ENCODE data around the gene GSE1. TPM values are rescaled to one million over a fixed set of nuclear protein-coding genes. Genes with fewer than 3 reads are reported as not detected.

GSE1 gene
- total RNA-seq, 2 experiments from 2014 or later, result 15.3 to 16.0 TPM

DNA sequence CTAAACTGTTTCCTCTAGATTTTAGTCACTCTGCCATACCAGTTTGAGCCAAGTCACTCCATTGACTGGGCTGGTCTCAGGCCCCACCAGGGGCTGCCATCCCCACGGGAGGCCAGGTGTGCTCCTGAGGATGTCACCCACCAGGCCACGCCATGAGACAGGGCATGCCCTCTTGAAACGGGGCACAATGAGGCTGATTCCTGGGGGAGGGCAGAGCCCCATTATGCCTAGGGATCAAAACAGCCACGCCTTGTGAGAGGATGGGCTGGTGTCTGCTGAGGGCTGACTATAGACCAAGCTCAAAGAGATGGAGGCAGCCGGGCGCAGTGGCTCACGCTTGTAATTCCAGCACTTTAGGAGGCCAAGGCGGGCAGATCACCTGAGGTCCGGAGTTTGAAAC lies 54.1 kb downstream of the GSE1 start:
- H3K27me3 Mint-ChIP-seq, result no peaks in the 10 kb centered on the region
- POLR2A ChIA-PET, result interaction anchor here (1.2 kb wide), 1 partner anchor 22 kb away, joined by 3 read pairs; the partner anchor contains the start of gene GINS2
- H3K27ac Mint-ChIP-seq, result no peak overlapping the region
- H3K9me3 Mint-ChIP-seq, result no peaks in the 10 kb centered on the region
- H3K4me3 Mint-ChIP-seq, result no peak overlapping the region
- CTCF ChIA-PET, result interaction anchor here (1.3 kb wide), 1 partner anchor 8 kb away, joined by 3 read pairs; no protein-coding TSS in a partner anchor
- intact Hi-C loops (cut with micrococcal nuclease), result no loop called here
- H3K4me1 Mint-ChIP-seq (ENCODE audit: low read depth), result no peaks in the 10 kb centered on the region
- DNase-seq, result no peak
- H3K36me3 Mint-ChIP-seq, result peaks cover 32% of the 10 kb centered on the region

DNA sequence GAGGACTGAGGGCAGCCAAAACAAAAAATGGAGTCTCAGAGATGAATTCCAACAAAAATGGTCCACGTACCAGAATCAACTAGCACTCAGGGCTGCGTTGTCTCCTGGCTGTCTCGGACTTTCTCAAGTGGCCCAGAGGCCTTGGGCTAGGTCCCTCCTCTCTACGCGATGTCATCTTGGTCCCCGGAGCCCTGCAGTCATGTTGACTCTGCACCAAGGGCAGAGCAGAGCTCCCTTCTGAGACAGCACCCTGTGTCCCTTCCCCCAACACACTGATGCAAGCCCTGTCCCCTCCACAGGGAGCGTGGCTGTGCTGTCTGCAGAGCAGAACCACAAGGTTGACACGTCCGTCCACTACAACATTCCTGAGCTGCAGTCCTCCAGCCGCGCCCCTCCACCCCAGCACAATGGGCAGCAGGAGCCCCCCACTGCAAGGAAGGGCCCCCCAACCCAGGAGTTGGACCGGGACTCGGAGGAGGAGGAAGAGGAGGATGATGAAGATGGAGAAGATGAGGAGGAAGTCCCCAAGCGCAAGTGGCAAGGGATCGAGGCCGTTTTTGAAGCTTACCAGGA lies 54.8 kb downstream of the GSE1 start:
- CTCF ChIA-PET, result interaction anchor here (1.3 kb wide), 1 partner anchor 8 kb away, joined by 3 read pairs; no protein-coding TSS in a partner anchor
- H3K27ac Mint-ChIP-seq, result no peak overlapping the region
- no peaks in the 10 kb centered on the region for H3K27me3 Mint-ChIP-seq
- no peaks in the 10 kb centered on the region for H3K9me3 Mint-ChIP-seq
- H3K36me3 Mint-ChIP-seq, result peaks cover 35% of the 10 kb centered on the region
- POLR2A ChIA-PET, result interaction anchor here (1.2 kb wide), 1 partner anchor 21 kb away, joined by 3 read pairs; the partner anchor contains the start of gene GINS2
- no peak overlapping the region for H3K4me3 Mint-ChIP-seq
- intact Hi-C loops (cut with micrococcal nuclease), result no loop called here
- H3K4me1 Mint-ChIP-seq (ENCODE audit: low read depth), result no peaks in the 10 kb centered on the region
- no peak for DNase-seq

DNA sequence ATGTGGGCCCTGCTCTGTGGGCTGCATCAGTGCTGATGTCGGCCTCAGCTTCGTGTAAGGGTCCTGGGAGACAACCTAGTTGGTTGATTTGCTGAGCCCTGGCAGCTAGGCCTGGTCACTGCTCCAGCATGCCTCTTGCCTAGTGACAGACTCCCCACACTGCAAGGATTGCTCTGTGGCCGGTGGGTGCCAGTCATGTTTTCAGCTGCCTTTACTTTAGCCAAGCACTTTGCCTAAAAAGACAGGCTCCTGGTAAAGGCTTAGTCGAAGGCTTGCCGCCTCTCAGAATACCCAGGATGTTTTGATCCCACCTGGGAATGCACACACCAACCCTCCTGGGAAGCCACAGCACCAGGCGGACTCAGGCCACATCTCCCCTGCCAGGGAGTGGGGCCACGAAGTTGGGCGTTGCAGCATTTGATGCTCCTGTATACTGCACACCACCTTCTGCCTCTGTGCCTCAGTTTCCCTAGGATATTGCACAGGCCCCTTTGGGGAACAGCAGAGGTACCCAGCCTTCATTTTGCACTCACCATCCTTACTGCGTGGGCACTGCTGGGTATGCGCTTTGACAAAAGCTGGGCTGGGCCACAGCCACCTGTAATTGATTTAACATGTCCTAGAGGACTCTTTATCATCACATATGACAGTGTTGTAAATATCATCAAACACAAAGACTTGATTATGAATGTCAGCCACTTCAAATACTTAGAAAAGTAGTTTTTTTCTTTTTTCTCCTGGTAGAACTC lies 55.7 kb downstream of the GSE1 start:
- no peaks in the 10 kb centered on the region for H3K9me3 Mint-ChIP-seq
- no peak overlapping the region for H3K4me3 Mint-ChIP-seq
- peaks cover 32% of the 10 kb centered on the region for H3K36me3 Mint-ChIP-seq
- DNase-seq, result no peak
- no peak overlapping the region for H3K27ac Mint-ChIP-seq
- intact Hi-C loops (cut with micrococcal nuclease), result no loop called here
- ChIA-PET CTCF (interaction anchor here (0.6 to 1.3 kb wide), 2 partner anchors 9 to 51 kb away, joined by 3 read pairs; no protein-coding TSS in a partner anchor), POLR2A (no interaction called here)
- no peaks in the 10 kb centered on the region for H3K27me3 Mint-ChIP-seq
- no peaks in the 10 kb centered on the region for H3K4me1 Mint-ChIP-seq (ENCODE audit: low read depth)

DNA sequence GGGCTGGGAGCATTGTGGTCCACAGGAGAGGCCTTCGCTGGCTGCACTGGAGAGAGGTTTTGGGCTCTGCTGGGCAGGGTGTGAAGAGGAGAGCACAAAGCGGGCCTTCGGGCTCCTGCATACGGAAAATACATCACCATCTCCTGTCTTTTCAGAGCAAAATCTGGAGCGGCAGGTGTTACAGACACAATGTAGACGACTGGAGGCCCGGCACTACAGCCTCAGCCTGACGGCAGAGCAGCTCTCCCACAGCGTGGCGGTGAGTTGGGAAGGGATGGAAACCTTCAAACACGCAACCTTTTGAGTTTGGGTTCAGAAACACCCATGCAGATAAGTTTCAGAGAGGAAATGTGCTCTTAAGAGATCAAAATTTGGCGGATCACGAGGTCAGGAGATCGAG lies 57.7 kb downstream of the GSE1 start:
- DNase-seq, result no peak
- ChIA-PET POLR2A (no interaction called here), CTCF (no interaction called here)
- no peaks in the 10 kb centered on the region for H3K27me3 Mint-ChIP-seq
- H3K36me3 Mint-ChIP-seq, result peaks cover 39% of the 10 kb centered on the region
- intact Hi-C loops (cut with micrococcal nuclease), result no loop called here
- H3K4me1 Mint-ChIP-seq (ENCODE audit: low read depth), result peaks cover 6% of the 10 kb centered on the region
- H3K9me3 Mint-ChIP-seq, result no peaks in the 10 kb centered on the region
- no peak overlapping the region for H3K27ac Mint-ChIP-seq
- no peak overlapping the region for H3K4me3 Mint-ChIP-seq

DNA sequence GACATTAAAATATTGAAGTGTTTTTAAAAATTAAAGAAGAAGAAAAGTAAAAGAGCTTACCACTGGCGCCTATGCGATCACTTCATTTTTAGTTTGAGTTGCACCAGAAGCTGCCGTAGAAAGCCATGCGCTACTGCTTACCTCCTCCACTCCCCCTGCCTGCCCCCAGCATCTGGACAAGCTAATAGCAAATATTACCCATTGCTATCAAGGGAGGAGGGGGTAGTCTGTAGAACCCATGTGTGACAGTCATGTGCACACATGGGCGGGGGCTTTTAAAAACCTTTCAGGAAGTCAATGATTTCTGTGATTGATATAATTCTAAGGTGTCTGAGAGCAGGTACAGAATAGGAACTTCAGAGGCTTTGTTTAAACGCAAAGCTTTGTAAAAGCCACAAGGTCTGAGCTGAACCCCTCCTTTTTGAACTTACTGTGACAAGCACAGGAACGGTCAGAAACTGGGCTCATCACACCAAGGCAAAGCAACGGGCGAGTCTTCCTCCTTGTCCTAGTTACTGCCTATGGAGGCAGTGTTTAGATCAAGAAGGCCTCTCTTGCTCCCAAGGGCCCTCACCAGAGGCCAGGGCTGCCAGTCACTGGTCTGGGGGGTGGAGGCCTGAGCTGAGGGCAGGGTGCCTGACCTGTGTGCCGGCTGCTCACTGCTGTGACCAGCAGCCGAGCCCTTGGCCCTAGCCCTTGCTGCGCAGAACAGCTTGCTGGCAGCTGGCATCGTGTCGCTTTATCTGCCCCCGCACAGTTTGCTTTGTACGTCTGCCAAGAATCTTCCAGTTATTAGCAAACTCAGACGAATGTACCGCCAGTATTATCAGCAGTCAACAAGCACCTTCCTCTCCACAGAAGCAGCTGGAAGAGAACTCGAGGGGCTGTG lies 60.7 kb downstream of the GSE1 start:
- intact Hi-C loops (cut with micrococcal nuclease), result no loop called here
- DNase-seq, result no peak
- Mint-ChIP-seq H3K36me3 (peaks cover 43% of the 10 kb centered on the region), H3K27me3 (no peaks in the 10 kb centered on the region), H3K9me3 (no peaks in the 10 kb centered on the region), H3K4me3 (no peak overlapping the region), H3K4me1 (ENCODE audit: low read depth) (peaks cover 12% of the 10 kb centered on the region), H3K27ac (no peak overlapping the region)
- POLR2A ChIA-PET, result no interaction called here
- CTCF ChIA-PET, result interaction anchor here (0.9 to 3.3 kb wide), 4 partner anchors 15 to 146 kb away, joined by 3 to 16 read pairs (median 4); no protein-coding TSS in a partner anchor

DNA sequence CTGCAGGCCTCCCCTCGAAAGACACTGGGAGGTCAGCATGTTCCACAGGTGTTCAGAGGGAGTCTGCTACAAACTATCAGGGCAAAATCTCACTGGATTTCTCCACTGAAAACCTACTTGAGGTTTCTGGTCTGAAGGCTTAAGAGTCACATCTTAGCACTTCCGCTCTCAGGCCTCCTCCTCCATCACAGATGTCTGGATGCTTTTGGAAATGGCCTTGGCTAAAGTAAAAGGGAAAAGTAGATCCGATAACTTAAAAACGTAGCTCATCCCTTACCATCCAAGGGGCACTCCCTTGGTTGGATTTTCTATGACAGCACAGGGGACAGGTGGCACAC lies 61.3 kb downstream of the GSE1 start:
- POLR2A ChIA-PET, result no interaction called here
- no peaks in the 10 kb centered on the region for H3K9me3 Mint-ChIP-seq
- no peak for DNase-seq
- peaks cover 44% of the 10 kb centered on the region for H3K36me3 Mint-ChIP-seq
- peaks cover 12% of the 10 kb centered on the region for H3K4me1 Mint-ChIP-seq (ENCODE audit: low read depth)
- no peaks in the 10 kb centered on the region for H3K27me3 Mint-ChIP-seq
- no peak overlapping the region for H3K4me3 Mint-ChIP-seq
- intact Hi-C loops (cut with micrococcal nuclease), result no loop called here
- CTCF ChIA-PET, result interaction anchor here (3.3 kb wide), 1 partner anchor 15 kb away, joined by 16 read pairs; no protein-coding TSS in a partner anchor
- no peak overlapping the region for H3K27ac Mint-ChIP-seq

DNA sequence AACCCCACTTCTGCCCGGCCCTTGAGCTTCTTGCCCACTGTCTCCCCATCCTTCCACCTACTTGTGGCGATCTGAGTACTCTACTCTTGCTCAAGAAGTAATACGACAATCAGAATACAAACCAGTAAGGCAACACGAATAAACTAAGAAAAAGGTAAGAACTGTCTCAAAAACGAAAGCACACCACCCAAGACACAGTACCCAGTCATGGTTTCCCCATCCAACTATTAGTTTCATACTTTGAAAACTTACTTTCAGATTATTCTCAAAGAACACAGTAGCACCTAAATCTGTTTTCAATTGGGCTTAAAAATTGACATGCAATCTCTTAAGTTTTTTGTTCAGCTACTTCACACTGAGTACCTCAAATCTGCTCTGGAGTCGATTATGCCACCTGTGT lies 61.7 kb downstream of the GSE1 start:
- no peak for DNase-seq
- peak overlapping the region; percentile 43 for H3K27ac Mint-ChIP-seq
- peaks cover 46% of the 10 kb centered on the region for H3K36me3 Mint-ChIP-seq
- ChIA-PET POLR2A (no interaction called here), CTCF (interaction anchor here (3.3 kb wide), 1 partner anchor 16 kb away, joined by 16 read pairs; no protein-coding TSS in a partner anchor)
- intact Hi-C loops (cut with micrococcal nuclease), result no loop called here
- H3K27me3 Mint-ChIP-seq, result no peaks in the 10 kb centered on the region
- no peak overlapping the region for H3K4me3 Mint-ChIP-seq
- H3K4me1 Mint-ChIP-seq (ENCODE audit: low read depth), result peaks cover 12% of the 10 kb centered on the region
- no peaks in the 10 kb centered on the region for H3K9me3 Mint-ChIP-seq

DNA sequence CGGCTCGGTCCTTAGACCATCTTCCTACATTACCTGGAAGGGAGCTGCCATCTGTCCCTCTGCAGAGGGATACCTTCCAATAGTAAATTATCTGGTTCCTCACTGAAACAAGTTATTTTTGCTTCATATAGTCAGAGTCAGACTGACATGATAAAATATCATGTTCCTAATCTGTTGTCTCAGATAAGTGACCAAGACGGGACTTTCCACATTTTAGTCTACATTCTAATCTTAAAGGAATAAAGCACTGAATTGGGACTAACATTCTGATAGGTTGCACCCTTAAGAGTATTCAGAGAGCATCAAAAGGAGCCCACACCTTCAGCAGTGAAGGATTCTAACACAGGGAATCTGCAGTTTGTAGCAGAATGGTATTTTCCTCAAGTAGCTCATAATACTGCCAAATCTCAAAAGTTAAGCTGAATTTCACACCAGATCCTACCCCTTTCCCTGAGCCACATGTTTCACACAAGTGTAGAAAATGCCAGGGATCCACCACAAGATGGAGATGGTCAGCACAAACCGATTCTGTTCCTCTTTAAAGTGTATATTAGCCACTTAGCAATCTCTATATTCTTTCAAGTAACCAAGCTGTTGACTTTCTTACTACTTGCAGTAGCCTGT lies 62.2 kb downstream of the GSE1 start:
- Mint-ChIP-seq H3K9me3 (no peaks in the 10 kb centered on the region), H3K27me3 (no peaks in the 10 kb centered on the region), H3K36me3 (peaks cover 44% of the 10 kb centered on the region), H3K27ac (no peak overlapping the region), H3K4me1 (ENCODE audit: low read depth) (peaks cover 14% of the 10 kb centered on the region), H3K4me3 (no peak overlapping the region)
- intact Hi-C loops (cut with micrococcal nuclease), result no loop called here
- ChIA-PET CTCF (interaction anchor here (1.6 to 2.6 kb wide), 2 partner anchors 17 to 60 kb away, joined by 4 to 9 read pairs; no protein-coding TSS in a partner anchor), POLR2A (no interaction called here)
- DNase-seq, result no peak

DNA sequence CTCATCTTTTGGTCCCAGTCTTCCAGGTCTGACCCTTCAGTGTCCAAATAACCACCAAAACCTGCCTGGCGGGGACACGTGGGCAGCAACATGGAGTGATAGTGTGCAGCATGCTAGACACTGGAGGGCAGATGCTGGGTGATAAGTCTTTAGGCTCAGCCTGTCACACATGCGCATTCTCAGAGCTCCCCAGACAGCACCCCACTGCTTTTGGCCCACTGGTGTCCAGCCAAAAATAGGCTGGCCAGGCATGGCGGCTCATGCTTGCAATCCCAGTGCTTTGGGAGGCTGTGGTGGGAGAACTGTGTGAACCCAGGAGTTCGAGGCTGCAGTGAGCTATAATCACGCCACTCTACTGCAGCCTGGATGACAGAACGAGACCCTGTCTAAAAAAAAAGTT lies 63.3 kb downstream of the GSE1 start:
- H3K4me3 Mint-ChIP-seq, result no peak overlapping the region
- H3K9me3 Mint-ChIP-seq, result no peaks in the 10 kb centered on the region
- no peak for DNase-seq
- peaks cover 22% of the 10 kb centered on the region for H3K4me1 Mint-ChIP-seq (ENCODE audit: low read depth)
- no peaks in the 10 kb centered on the region for H3K27me3 Mint-ChIP-seq
- H3K36me3 Mint-ChIP-seq, result peaks cover 49% of the 10 kb centered on the region
- intact Hi-C loops (cut with micrococcal nuclease), result no loop called here
- POLR2A ChIA-PET, result no interaction called here
- CTCF ChIA-PET, result interaction anchor here (1.6 to 2.6 kb wide), 2 partner anchors 18 to 61 kb away, joined by 4 to 9 read pairs; no protein-coding TSS in a partner anchor
- no peak overlapping the region for H3K27ac Mint-ChIP-seq

DNA sequence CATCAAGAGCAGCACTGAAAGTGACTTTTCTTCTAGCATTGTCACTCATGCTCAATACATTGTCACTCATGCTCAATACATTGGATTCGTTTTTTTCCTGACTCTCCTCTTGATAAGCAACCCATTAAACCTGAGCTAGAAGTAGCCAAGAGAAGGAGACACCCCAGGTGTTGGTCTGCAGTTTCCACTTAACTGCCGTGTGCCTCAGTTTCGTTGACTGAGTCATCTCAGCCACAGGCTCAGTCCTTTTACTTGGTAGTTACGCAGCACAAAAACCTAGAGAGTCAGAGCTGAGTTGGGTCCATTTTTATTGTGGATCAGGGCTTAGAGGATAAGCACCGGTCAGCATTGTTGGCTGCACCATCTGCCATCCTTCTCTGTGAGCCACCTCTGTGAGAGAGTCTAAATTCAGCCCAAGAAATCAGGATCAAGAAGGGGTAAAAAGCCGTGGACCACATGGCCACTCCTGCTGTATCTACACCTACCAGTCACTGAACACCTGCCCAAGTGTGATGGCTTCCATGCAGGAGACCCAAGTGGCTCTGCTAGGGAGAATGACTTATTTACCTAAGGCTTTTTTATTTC lies 64.4 kb downstream of the GSE1 start:
- no peak for DNase-seq
- no peak overlapping the region for H3K4me3 Mint-ChIP-seq
- intact Hi-C loops (cut with micrococcal nuclease), result no loop called here
- H3K27ac Mint-ChIP-seq, result no peak overlapping the region
- peaks cover 22% of the 10 kb centered on the region for H3K4me1 Mint-ChIP-seq (ENCODE audit: low read depth)
- H3K9me3 Mint-ChIP-seq, result no peaks in the 10 kb centered on the region
- POLR2A ChIA-PET, result no interaction called here
- no peaks in the 10 kb centered on the region for H3K27me3 Mint-ChIP-seq
- CTCF ChIA-PET, result interaction anchor here (2.6 kb wide), 1 partner anchor 19 kb away, joined by 9 read pairs; no protein-coding TSS in a partner anchor
- H3K36me3 Mint-ChIP-seq, result peaks cover 44% of the 10 kb centered on the region

DNA sequence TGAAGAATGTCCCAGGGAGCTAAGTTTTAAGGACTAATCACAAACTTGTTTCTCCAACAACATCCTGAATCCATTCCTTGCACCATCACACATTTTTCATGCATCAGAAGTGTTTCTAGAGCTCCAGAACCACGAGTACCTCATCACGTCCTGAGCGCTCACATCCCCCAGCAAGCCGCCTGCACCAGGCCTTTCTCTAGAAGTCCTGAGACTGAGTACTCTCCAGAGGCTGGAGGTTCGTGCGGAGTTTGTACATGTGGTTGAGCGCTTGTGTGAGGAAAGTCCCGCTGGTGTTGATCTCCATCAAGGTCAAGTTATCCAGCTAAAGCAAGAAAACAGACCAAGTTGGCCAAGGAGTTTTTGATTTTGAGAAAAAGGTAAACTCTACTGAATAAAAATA lies 64.9 kb downstream of the GSE1 start:
- CTCF ChIA-PET, result interaction anchor here (2.6 kb wide), 1 partner anchor 19 kb away, joined by 9 read pairs; no protein-coding TSS in a partner anchor

More for the DNA sequence above, 64.9 kb downstream of the GSE1 start:
- Mint-ChIP-seq H3K9me3 (no peaks in the 10 kb centered on the region), H3K4me3 (no peak overlapping the region), H3K36me3 (peaks cover 41% of the 10 kb centered on the region), H3K4me1 (ENCODE audit: low read depth) (peaks cover 22% of the 10 kb centered on the region), H3K27ac (no peak overlapping the region), H3K27me3 (no peaks in the 10 kb centered on the region)
- intact Hi-C loops (cut with micrococcal nuclease), result no loop called here
- POLR2A ChIA-PET, result no interaction called here
- no peak for DNase-seq
